Calu3 (cell line): ENCODE measurements around the gene PCDHGA11. TPM values are rescaled to one million over a fixed set of nuclear protein-coding genes. Genes with fewer than 3 reads are reported as not detected.

Source experiments
- BruUV-seq: library from RNA; stranded (reverse); fragments of 400-500 nt; replicated peaks from 2 replicates; lab custom pipeline; 2021; lab: Mats Ljungman, UMichigan
- CTCF ChIA-PET: fragments of 300-600 bp; sonication (Branson Sonifier 250); formaldehyde crosslinking; loops from one replicate; lab custom pipeline; 2022; ENCODE audit warnings: antibody characterized with exemption; lab: Charles Lee
- DNase-seq: peaks from one replicate; pipeline ENCODE4 v3.0.0; 2022
- H3K27ac Mint-ChIP-seq: one replicate; pipeline ENCODE4 v1.8.0; 2022; ENCODE audit warnings: mixed read lengths; ENCODE audit not compliant: unreplicated experiment
- H3K27me3 Mint-ChIP-seq: one replicate; pipeline ENCODE4 v1.8.0; 2022; ENCODE audit warnings: mixed read lengths; ENCODE audit not compliant: unreplicated experiment
- H3K36me3 Mint-ChIP-seq: one replicate; pipeline ENCODE4 v1.8.0; 2022; ENCODE audit warnings: mild to moderate bottlenecking, moderate library complexity, mixed read lengths; ENCODE audit not compliant: insufficient read depth, unreplicated experiment
- H3K4me1 Mint-ChIP-seq: one replicate; pipeline ENCODE4 v1.8.0; 2022; ENCODE audit warnings: mild to moderate bottlenecking, low read depth, mixed read lengths; ENCODE audit not compliant: unreplicated experiment
- H3K4me3 Mint-ChIP-seq: one replicate; pipeline ENCODE4 v1.8.0; 2022; ENCODE audit warnings: mild to moderate bottlenecking, low read depth, moderate library complexity, mixed read lengths; ENCODE audit not compliant: unreplicated experiment
- H3K9me3 Mint-ChIP-seq: one replicate; pipeline ENCODE4 v1.8.0; 2022; ENCODE audit warnings: low read depth, mixed read lengths; ENCODE audit not compliant: unreplicated experiment
- intact Hi-C: fragments of 100-400 bp; cut with micrococcal nuclease; formaldehyde crosslinking; loops from one replicate; pipeline ENCODE4 v1.10.0; 2022; ENCODE audit not compliant: unreplicated experiment
- total RNA-seq: library from RNA; stranded (reverse); gene quantifications from 2 replicates; pipeline ENCODE4 v1.2.3, GENCODE V29; 2022
- TF ChIP-seq, protein P1 (sequence below): fragments of 200-600 bp; IDR thresholded peaks from one replicate; pipeline ENCODE4 v1.8.0; 2022; ENCODE audit warnings: antibody characterized with exemption; ENCODE audit not compliant: unreplicated experiment

Gene PCDHGA11
- total RNA-seq, 1 experiment from 2014 or later: 2.8 TPM

DNA sequence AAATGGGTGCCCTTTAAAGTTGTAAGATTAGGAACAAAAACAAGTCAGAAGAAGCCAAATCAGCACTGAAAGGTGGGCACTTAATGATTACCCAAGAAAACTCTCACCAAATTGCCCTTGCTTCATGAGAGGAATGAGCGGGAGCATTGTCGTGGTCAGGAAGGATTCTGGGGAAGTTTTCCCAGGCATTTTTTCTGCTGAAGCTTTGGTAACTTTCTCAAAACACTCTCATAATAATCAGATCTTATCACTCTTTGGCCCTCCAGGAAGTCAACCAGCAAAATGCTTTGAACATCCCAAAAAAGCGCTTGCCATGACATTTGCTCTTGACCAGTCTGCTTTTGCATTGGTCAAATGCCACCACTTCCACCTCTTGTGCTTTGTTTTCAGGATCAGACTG, 44.5 kb downstream of the PCDHGA11 start:
- no peaks in the 10 kb centered on the region for H3K9me3 Mint-ChIP-seq
- no peaks in the 10 kb centered on the region for H3K27me3 Mint-ChIP-seq
- H3K36me3 Mint-ChIP-seq: peaks cover 4% of the 10 kb centered on the region
- intact Hi-C loops: no loop called here
- TF ChIP-seq, protein P1, sequence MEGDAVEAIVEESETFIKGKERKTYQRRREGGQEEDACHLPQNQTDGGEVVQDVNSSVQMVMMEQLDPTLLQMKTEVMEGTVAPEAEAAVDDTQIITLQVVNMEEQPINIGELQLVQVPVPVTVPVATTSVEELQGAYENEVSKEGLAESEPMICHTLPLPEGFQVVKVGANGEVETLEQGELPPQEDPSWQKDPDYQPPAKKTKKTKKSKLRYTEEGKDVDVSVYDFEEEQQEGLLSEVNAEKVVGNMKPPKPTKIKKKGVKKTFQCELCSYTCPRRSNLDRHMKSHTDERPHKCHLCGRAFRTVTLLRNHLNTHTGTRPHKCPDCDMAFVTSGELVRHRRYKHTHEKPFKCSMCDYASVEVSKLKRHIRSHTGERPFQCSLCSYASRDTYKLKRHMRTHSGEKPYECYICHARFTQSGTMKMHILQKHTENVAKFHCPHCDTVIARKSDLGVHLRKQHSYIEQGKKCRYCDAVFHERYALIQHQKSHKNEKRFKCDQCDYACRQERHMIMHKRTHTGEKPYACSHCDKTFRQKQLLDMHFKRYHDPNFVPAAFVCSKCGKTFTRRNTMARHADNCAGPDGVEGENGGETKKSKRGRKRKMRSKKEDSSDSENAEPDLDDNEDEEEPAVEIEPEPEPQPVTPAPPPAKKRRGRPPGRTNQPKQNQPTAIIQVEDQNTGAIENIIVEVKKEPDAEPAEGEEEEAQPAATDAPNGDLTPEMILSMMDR: no peak
- CTCF ChIA-PET: no interaction called here
- no peak overlapping the region for H3K27ac Mint-ChIP-seq
- H3K4me3 Mint-ChIP-seq: no peak overlapping the region
- DNase-seq: no peak
- no TSS peak for BruUV-seq
- no peaks in the 10 kb centered on the region for H3K4me1 Mint-ChIP-seq

Other genes with a start within 250 kb of the PCDHGA11 start
- gene PCDHB7, start 248.4 kb upstream of the PCDHGA11 start, total RNA-seq: 0.26 and 0.37 TPM in 2 replicates
- 0.21 and 0.61 TPM in 2 replicates for gene PCDHB8, start 243.3 kb upstream of the PCDHGA11 start, total RNA-seq
- gene PCDHB16, start 238.7 kb upstream of the PCDHGA11 start, total RNA-seq: 0.35 and 0.66 TPM in 2 replicates
- 2.4 and 3.5 TPM in 2 replicates for gene PCDHB9, start 233.9 kb upstream of the PCDHGA11 start, total RNA-seq
- gene PCDHB10, start 228.7 kb upstream of the PCDHGA11 start, total RNA-seq: 1.0 and 1.2 TPM in 2 replicates
- 0.83 and 0.85 TPM in 2 replicates for gene PCDHB11, start 221.4 kb upstream of the PCDHGA11 start, total RNA-seq
- gene PCDHB12, start 212.3 kb upstream of the PCDHGA11 start, total RNA-seq: 1.3 and 1.6 TPM in 2 replicates
- gene PCDHB13, start 207.1 kb upstream of the PCDHGA11 start, total RNA-seq: 0.86 and 1.1 TPM in 2 replicates
- gene PCDHB14, start 197.7 kb upstream of the PCDHGA11 start, total RNA-seq: 5.7 and 6.3 TPM in 2 replicates
- gene PCDHB15, start 175.7 kb upstream of the PCDHGA11 start, total RNA-seq: 1.1 and 1.4 TPM in 2 replicates
- gene SLC25A2, start 117.0 kb upstream of the PCDHGA11 start, total RNA-seq: 0.26 and 0.27 TPM in 2 replicates
- gene TAF7, start 100.3 kb upstream of the PCDHGA11 start, total RNA-seq: 73.2 and 79.6 TPM in 2 replicates
- gene PCDHGA1, start 90.5 kb upstream of the PCDHGA11 start, total RNA-seq: 0.29 TPM in 1 of 2 replicates, not detected in the other
- gene PCDHGA2, start 82.3 kb upstream of the PCDHGA11 start, total RNA-seq: not detected in 2 replicates
- not detected in 2 replicates for gene PCDHGA3, start 77.2 kb upstream of the PCDHGA11 start, total RNA-seq
- 0.19 and 0.20 TPM in 2 replicates for gene PCDHGB1, start 71.0 kb upstream of the PCDHGA11 start, total RNA-seq
- 0.07 TPM in 2 replicates for gene PCDHGA4, start 66.0 kb upstream of the PCDHGA11 start, total RNA-seq
- 0.34 and 0.38 TPM in 2 replicates for gene PCDHGB2, start 61.1 kb upstream of the PCDHGA11 start, total RNA-seq
- 0.10 and 0.12 TPM in 2 replicates for gene PCDHGA5, start 56.9 kb upstream of the PCDHGA11 start, total RNA-seq
- 1.2 and 1.6 TPM in 2 replicates for gene PCDHGB3, start 50.8 kb upstream of the PCDHGA11 start, total RNA-seq
- gene PCDHGA6, start 47.2 kb upstream of the PCDHGA11 start, total RNA-seq: 0.71 and 0.80 TPM in 2 replicates
- 0.73 and 0.90 TPM in 2 replicates for gene PCDHGA7, start 38.3 kb upstream of the PCDHGA11 start, total RNA-seq
- gene PCDHGB4, start 33.4 kb upstream of the PCDHGA11 start, total RNA-seq: 7.0 and 8.2 TPM in 2 replicates
- gene PCDHGA8, start 28.4 kb upstream of the PCDHGA11 start, total RNA-seq: 0.95 and 1.1 TPM in 2 replicates
- gene PCDHGB5, start 23.1 kb upstream of the PCDHGA11 start, total RNA-seq: 9.1 and 12.4 TPM in 2 replicates
- gene PCDHGA9, start 18.3 kb upstream of the PCDHGA11 start, total RNA-seq: 16.0 and 18.1 TPM in 2 replicates
- 9.6 and 13.4 TPM in 2 replicates for gene PCDHGB6, start 13.0 kb upstream of the PCDHGA11 start, total RNA-seq
- gene PCDHGA10, start 8.1 kb upstream of the PCDHGA11 start, total RNA-seq: 2.6 and 3.7 TPM in 2 replicates
- gene PCDHGB7, start 3.4 kb upstream of the PCDHGA11 start, total RNA-seq: 9.8 and 13.6 TPM in 2 replicates
- gene PCDHGA12, start 9.5 kb downstream of the PCDHGA11 start, total RNA-seq: 2.1 and 2.9 TPM in 2 replicates
- 49.4 and 73.0 TPM in 2 replicates for gene PCDHGC3, start 54.9 kb downstream of the PCDHGA11 start, total RNA-seq
- 1.2 and 2.2 TPM in 2 replicates for gene PCDHGC4, start 64.0 kb downstream of the PCDHGA11 start, total RNA-seq
- 1.5 and 2.1 TPM in 2 replicates for gene PCDHGC5, start 68.0 kb downstream of the PCDHGA11 start, total RNA-seq
- gene DIAPH1, start 197.9 kb downstream of the PCDHGA11 start, total RNA-seq: 176 and 219 TPM in 2 replicates
- gene HDAC3, start 215.8 kb downstream of the PCDHGA11 start, total RNA-seq: 96.3 and 102 TPM in 2 replicates
- gene RELL2, start 215.9 kb downstream of the PCDHGA11 start, total RNA-seq: 12.5 and 12.6 TPM in 2 replicates
- gene FCHSD1, start 230.4 kb downstream of the PCDHGA11 start, total RNA-seq: 41.4 and 41.8 TPM in 2 replicates